HG03442 (cell line): ENCODE results near the gene PRKCE.
"Not testable (repeated sequence)": the region's sequence is repeated elsewhere in the genome, so short reads cannot be mapped to it uniquely, and the experiment has no call there.

Experiments
- ATAC-seq: cut with Tn5 transposase; IDR thresholded peaks from one replicate; pipeline ENCODE4 v1.9.1; 2021; ENCODE audit warnings: mild to moderate bottlenecking, moderate library complexity; ENCODE audit not compliant: unreplicated experiment

The PRKCE gene

GRCh38 chr2:45664635-45665261 lies 13.3 kb downstream of the PRKCE start:
- ATAC-seq = no peak

DNA sequence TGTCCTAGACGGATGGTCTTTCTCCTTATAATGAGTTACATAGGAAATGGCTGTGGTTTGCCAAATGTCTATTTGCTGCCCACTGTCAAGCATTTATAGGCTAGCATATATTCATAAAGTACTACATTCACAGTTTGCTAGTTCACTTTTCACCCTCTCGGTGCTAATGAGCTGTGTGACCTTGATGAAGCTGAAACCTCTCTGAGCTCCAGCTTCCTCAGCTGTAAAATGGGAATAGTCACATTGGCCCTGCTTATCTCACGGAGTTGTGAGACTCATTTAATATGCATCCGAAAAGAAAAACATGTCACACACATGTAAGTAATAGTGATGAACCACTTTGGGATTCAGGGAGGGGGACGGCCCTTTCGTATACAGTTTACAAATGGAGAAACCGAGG lies 17.0 kb downstream of the PRKCE start:
- ATAC-seq = no peak

DNA sequence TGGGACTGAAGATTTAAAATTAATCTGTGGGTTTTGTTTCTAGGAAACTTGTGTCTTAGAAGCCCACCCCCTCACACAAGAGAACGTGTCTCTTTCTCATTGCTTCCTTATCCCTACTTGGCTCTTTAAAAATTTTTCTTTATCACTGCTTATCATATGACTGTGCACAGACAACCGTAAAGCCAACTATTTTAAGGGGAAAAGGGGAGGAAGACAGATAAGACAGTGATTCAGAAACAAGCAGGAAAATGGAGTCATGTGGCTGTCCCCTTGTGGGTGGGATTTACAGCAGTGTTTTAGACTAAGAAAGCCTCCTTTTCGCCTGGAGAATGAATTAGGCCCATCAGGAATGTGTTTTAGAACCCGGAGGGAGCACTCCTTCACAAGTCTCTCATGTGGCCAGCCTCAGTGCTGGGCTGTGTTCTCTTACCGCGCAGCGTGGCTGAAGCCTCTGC lies 17.6 kb downstream of the PRKCE start:
- no peak for ATAC-seq

GRCh38 chr2:45670646-45671045 lies 19.2 kb downstream of the PRKCE start:
- ATAC-seq = no peak

DNA sequence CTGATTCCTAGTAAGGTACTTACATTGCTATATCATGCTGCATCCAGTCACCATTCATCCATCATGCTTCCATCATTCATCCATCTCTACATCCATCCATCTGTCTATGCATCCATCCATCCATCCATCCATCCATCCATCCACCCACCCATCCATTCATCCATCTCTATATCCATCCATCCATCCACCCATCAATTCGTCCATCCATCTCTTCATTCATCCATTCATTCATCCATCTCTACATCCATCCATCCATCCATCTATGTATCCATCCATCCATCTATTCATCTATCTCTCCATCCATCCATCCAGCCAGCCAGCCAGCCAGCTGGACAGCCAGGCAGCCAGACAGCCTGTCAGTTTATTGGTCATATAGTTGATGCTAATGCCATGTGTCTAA lies 20.7 kb downstream of the PRKCE start:
- no peak for ATAC-seq

- no peak for ATAC-seq
These were observed 22.8 kb downstream of the PRKCE start for GRCh38 chr2:45674035-45674816.

GRCh38 chr2:45675263-45675812 lies 23.9 kb downstream of the PRKCE start:
- no peak for ATAC-seq

DNA sequence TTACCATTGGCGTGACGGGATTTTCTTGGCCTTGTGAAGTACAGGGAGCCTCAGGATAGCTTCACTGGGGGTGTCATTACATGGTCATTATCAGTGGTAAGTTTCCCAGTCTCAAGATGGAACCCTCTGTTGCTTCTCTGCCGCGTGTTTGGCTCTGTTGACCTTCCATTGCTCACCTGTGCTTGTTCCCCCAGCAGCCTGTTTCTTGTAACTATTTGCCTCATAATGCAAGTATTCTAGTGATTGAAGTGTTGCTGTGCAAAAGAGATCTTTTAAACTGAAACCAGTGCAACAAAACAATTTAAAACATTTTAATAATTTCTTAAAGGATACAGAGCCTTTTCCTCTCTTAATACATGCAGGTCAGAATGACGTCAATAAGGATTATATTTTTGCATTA lies 24.6 kb downstream of the PRKCE start:
- no peak for ATAC-seq

- no peak for ATAC-seq
These were observed 27.4 kb downstream of the PRKCE start for GRCh38 chr2:45678791-45679348.

DNA sequence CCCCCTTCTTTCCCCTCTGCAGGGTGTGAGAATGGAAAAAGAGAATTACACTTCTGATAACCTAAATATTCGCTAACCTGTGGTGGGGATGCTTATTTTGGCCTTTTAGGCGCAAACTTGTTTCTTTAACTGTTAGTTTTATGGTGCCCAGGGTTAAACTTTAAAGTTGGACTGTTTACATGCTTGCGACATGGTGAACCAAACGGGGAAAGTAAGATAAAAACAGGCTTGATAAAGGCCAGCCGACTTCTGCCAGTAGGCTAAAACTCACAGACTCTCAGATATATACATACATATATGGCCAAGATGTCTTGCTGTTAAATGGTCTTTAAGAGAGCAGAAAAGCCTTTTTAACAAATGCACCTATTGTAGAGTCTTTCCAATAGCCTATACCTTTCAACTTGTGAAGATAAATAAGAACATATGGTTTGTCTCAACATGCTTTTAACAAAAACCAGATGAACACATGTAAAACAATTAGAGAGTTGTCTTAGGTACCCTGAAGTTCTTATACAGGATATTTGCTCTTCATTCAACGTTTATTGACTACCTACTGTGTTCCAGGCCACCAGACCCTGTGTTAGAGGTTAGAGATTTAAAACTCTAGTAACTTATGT lies 29.0 kb downstream of the PRKCE start:
- no peak for ATAC-seq

- ATAC-seq = peak; percentile 80
These were observed 30.2 kb downstream of the PRKCE start for GRCh38 chr2:45681675-45682074.

DNA sequence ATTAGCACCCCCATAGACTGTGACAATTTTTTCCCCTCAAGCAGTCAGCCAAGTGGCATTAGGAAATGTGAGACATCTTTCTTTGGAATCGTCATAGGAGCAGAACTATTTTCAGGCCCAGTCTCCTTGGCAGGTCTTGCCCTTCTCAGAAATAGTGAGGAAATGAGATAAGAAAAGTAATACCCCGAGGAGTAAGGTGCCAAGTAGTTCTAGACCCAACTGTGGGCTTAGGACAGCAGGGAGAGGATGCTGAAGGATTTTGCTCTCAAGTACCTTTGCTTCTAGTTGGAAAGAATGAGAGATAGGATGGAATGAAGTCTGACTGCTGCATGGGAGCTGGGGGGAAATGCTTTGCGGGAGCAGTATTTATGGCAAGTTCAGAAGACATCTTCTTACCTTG lies 31.8 kb downstream of the PRKCE start:
- no peak for ATAC-seq

DNA sequence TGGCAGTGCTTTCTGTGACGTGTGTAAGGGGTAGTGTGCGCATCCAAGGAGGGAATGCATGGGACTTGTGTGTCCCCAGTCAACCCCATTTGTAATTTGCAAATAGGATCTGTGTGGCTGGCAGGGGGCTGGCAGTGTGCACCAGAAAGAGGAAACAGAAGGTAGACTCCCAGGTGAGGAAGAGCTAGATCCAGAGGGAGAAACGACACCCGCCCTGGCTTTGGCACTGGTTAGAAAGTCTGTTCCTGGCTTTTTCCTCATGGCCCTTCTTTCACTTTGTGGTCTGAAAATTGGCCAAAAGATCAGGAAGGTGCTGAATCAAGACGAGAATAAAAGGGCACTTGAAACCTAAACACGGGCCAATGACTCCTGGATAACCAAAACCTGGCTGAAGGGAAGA lies 33.3 kb downstream of the PRKCE start:
- no peak for ATAC-seq

DNA sequence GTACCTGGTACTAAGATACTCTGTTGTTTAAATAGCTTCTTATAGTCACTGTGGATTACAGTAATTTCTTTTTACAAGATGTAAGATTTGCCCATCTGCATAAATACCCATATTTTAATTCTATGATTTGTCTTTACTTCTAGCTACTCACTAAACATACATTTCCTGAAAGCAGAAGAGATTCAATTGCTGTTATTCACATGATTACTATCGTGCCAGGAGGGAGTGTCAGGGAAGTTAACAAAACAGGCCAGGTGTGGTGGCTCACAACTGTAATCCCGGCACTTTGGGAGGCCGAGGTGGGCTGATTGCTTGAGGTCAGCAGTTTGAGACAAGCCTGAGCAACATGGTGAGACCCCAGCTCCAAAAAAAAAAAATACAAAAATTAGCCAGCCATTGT lies 33.8 kb downstream of the PRKCE start:
- no peak for ATAC-seq

DNA sequence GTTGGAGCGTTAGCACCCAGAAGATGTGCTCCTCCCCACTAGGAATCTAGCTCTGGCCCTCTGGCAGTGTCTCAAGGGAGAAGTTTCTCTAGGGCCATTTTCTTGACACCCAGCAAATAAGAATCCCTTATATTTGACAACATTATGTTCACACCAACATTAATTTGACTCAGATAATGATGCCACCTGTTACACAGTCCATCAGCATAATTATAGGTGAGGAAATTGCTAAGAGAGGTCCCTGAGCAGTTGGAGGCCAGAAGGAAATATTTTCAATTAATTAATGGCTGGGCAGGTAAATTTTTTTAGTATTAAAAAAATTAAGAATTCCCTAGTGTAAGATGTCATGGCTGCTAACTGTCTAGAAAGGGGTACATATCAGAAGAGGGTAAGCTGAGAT lies 36.5 kb downstream of the PRKCE start:
- ATAC-seq = no peak

DNA sequence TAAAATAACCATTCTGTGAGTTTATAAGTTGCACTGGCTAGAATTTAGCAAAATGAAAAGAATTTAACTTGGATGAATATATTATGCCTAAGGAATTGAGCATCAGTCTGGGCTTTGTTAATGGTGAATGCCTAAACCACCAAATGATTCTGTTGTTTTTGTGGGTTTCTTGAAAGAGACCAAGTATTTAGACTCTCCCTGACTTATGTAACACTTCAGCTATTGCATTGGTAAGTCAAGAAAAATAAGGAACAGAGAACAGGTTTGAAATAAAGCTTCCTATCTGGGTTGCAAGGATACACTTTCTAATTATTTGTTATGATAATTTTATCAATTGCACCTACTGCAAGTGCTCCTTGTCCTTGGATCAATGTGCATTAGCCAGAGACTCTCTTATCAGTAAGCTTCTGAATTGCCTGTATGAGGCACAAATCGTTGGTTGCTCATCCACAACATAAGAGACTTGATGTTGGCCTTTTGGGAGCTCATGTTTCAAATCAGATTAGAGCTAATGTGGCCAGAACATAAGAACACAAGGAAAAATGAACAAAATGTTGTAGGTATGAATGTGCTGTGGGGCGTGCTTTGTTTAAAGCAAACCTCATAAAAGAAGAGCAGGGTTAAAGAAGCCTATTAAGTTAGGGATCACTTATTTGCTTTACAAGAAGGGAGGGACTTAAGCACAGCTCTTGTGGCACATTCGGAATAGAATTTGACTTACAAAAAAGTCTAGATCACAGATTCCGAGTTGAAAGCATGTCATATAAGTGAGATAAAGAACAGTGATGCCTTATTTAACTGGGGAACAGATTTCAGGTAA lies 37.2 kb downstream of the PRKCE start:
- no peak for ATAC-seq

DNA sequence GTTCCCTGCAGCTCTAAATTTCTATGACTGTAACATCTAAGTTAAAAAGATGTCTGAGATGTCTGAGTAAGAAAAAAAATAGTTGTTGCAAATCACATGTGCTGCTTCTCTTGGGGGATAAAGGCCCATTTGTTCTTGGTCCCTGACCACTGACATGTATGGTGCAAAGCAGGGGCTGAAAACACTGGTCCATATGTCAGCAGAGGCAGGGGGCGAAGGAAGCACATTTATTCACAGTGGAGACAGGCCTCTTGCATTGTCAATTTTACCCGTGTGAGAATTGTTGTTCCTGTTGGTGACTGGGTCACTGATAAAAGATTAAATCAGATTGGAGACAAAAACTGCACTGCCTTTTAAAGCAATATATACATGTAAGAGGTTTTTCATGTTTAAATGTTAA lies 38.8 kb downstream of the PRKCE start:
- ATAC-seq = no peak

GRCh38 chr2:45691171-45691999 lies 39.9 kb downstream of the PRKCE start:
- peak; percentile 80 for ATAC-seq

GRCh38 chr2:45692566-45692965 lies 41.1 kb downstream of the PRKCE start:
- no peak for ATAC-seq

- ATAC-seq = not testable (repeated sequence)
These were observed 44.1 kb downstream of the PRKCE start for GRCh38 chr2:45695480-45696007.
